K562 (cell line): ENCODE measurements around the gene MAP4. TPM values are rescaled to one million over a fixed set of nuclear protein-coding genes. Genes with fewer than 3 reads are reported as not detected.

Experiments used
- ATAC-seq: fragments of 200-7000 bp; cut with Tn5 transposase; 3 replicates; pipeline ENCODE4 v1.9.1; 2020; ENCODE audit warnings: moderate library complexity
- BruUV-seq: library from RNA; stranded (reverse); fragments of 400-500 nt; replicated peaks from 2 replicates; lab custom pipeline; 2021; lab: Mats Ljungman, UMichigan
- CTCF ChIA-PET: fragments of 300-600 bp; formaldehyde crosslinking; extraction: SDS; loops from one replicate; lab custom pipeline; 2021; ENCODE audit warnings: low intra/inter-chr PET ratio; lab: Yijun Ruan, JAX
- POLR2A ChIA-PET: fragments of 300-600, 350-650 bp; sonication (Branson Sonifier 250); formaldehyde crosslinking; extraction: SDS; loops from one replicate; lab custom pipeline; 2021; ENCODE audit warnings: antibody characterized with exemption, inconsistent platforms; lab: Yijun Ruan, JAX
- DNase-seq, 4 experiments: peaks; one replicate each; pipeline versions ENCODE4 v3.0.0 to v3.0.0-alpha.2; 2011 to 2018; ENCODE audit warnings: low spot score in 3 of 4, mixed read lengths in 3 of 4; ENCODE audit errors: extremely low read depth in 1 of 4
- FAIRE-seq: peaks from 2 replicates; lab custom pipeline; 2011; peaks lifted over from hg19 to GRCh38; lab: Jason Lieb, UNC
- H2AFZ ChIP-seq: 2 replicates; pipeline ENCODE4 v1.6.0; 2011; ENCODE audit warnings: low read depth, low read length, control low read depth, inconsistent platforms
- H3K27ac ChIP-seq: fragments of 200-600 bp; 3 replicates; pipeline ENCODE4 v1.8.0; 2011; ENCODE audit warnings: low read depth, mild to moderate bottlenecking, control low read depth, inconsistent platforms, low read length, moderate library complexity, mixed read lengths; ENCODE audit errors: extremely low read depth
- H3K27me3 ChIP-seq, 2 experiments: fragments of 300-600 bp in 1 of 2; 2 replicates in 1 of 2; 3 replicates in 1 of 2; pipeline versions ENCODE4 v1.6.0 to v1.8.0; 2011; ENCODE audit warnings: inconsistent platforms in 2 of 2, low read length in 2 of 2, mild to moderate bottlenecking in 1 of 2, mixed read lengths in 1 of 2, moderate library complexity in 1 of 2; ENCODE audit not compliant: control insufficient read depth in 2 of 2, insufficient read depth in 2 of 2
- H3K36me3 ChIP-seq: fragments of 300-600 bp; 3 replicates; pipeline ENCODE4 v1.8.0; 2011; ENCODE audit warnings: mild to moderate bottlenecking, low read length, inconsistent platforms; ENCODE audit not compliant: control insufficient read depth, insufficient read depth
- H3K4me1 ChIP-seq, 2 experiments: fragments of 200-600 bp in 1 of 2; replicated peaks in 1 of 2; 2 replicates in 1 of 2; 3 replicates in 1 of 2; pipeline versions ENCODE4 v1.5.1 to v1.8.0; 2011; ENCODE audit warnings: inconsistent platforms in 2 of 2, low read length in 2 of 2, mild to moderate bottlenecking in 1 of 2, mixed read lengths in 1 of 2, moderate library complexity in 1 of 2; ENCODE audit not compliant: control insufficient read depth in 2 of 2, insufficient read depth in 2 of 2
- H3K4me2 ChIP-seq: 2 replicates; pipeline ENCODE4 v1.6.1; 2011; ENCODE audit warnings: low read length, control low read depth, inconsistent platforms, mixed read lengths; ENCODE audit not compliant: insufficient read depth
- H3K4me3 ChIP-seq: fragments of 200-600 bp; sonication (generic), shearing (Covaris generic); 2 replicates; pipeline ENCODE4 v1.5.1; 2016; ENCODE audit warnings: control low read depth, inconsistent platforms
- H3K79me2 ChIP-seq: fragments of 200-600 bp; 3 replicates; pipeline ENCODE4 v1.8.0; 2011; ENCODE audit warnings: low read length, inconsistent platforms; ENCODE audit not compliant: control insufficient read depth, insufficient read depth
- H3K9ac ChIP-seq, 2 experiments: 2 replicates each; pipeline versions ENCODE4 v1.6.0 to v1.6.1; 2011; ENCODE audit warnings: low read depth in 2 of 2, low read length in 2 of 2, control low read depth in 1 of 2, inconsistent platforms in 1 of 2, mild to moderate bottlenecking in 1 of 2, mixed read lengths in 1 of 2; ENCODE audit not compliant: insufficient read depth in 1 of 2
- H3K9me1 ChIP-seq: one replicate; pipeline ENCODE4 v1.6.0; 2011; ENCODE audit warnings: inconsistent platforms, mild to moderate bottlenecking, low read length, moderate library complexity; ENCODE audit not compliant: control insufficient read depth, insufficient read depth
- H3K9me3 ChIP-seq: replicated peaks from 2 replicates; pipeline ENCODE4 v1.5.1; 2011; ENCODE audit warnings: low read depth, low read length, inconsistent platforms; ENCODE audit not compliant: control insufficient read depth, insufficient read depth
- H4K20me1 ChIP-seq: replicated peaks from 2 replicates; pipeline ENCODE4 v1.6.1; 2011; ENCODE audit warnings: low read length, inconsistent platforms, mixed read lengths; ENCODE audit not compliant: control insufficient read depth, insufficient read depth
- ATF3 ChIP-seq, 2 experiments: fragments of 450-650 bp in 1 of 2; sonication (generic) in 1 of 2; formaldehyde crosslinking in 1 of 2; IDR thresholded peaks in 1 of 2; conservative IDR thresholded peaks in 1 of 2; 2 replicates each; pipeline versions ENCODE4 v1.6.1 to v1.8.1; 2016 to 2023; ENCODE audit warnings: mild to moderate bottlenecking in 2 of 2, moderate library complexity in 2 of 2, inconsistent platforms in 1 of 2, missing genetic modification reagents in 1 of 2
- CEBPG ChIP-seq, 3 experiments: fragments of 200-800 bp in 1 of 3; sonication (Bioruptor generic) in 1 of 3; sonication (generic) in 1 of 3; formaldehyde crosslinking in 1 of 3; IDR thresholded peaks in 2 of 3; conservative IDR thresholded peaks in 1 of 3; 2 replicates each; pipeline versions ENCODE4 v1.6.1 to v1.8.0; 2016 to 2022; ENCODE audit warnings: missing compliant biosample characterization in 2 of 3, missing genetic modification characterization in 2 of 3, mild to moderate bottlenecking in 1 of 3, missing genetic modification reagents in 1 of 3
- DMBX1 ChIP-seq: fragments of 250-450 bp; sonication (Bioruptor Pico); IDR thresholded peaks from 2 replicates; pipeline ENCODE4 v1.8.0; 2022; ENCODE audit warnings: inconsistent platforms, mild to moderate bottlenecking, moderate library complexity, borderline replicate concordance
- FOS ChIP-seq: IDR thresholded peaks from 3 replicates; pipeline ENCODE4 v1.6.1; 2011; ENCODE audit not compliant: insufficient read length; ENCODE audit errors: extremely low read depth
- HDGF ChIP-seq: fragments of 450-650 bp; IDR thresholded peaks from 2 replicates; pipeline ENCODE4 v1.6.1; 2016
- PKNOX1 ChIP-seq: fragments of 450-650 bp; IDR thresholded peaks from 2 replicates; pipeline ENCODE4 v1.6.1; 2016
- SMARCA4 ChIP-seq: fragments of 450-650 bp; IDR thresholded peaks from 2 replicates; pipeline ENCODE4 v1.6.1; 2016
- ZKSCAN8 ChIP-seq: fragments of 200-800 bp; sonication (Bioruptor generic); IDR thresholded peaks from 2 replicates; pipeline ENCODE4 v1.6.1; 2016; ENCODE audit warnings: missing genetic modification characterization, missing compliant biosample characterization
- ZNF121 ChIP-seq: sonication (generic); formaldehyde crosslinking; conservative IDR thresholded peaks from 2 replicates; pipeline ENCODE4 v1.8.0; 2022; ENCODE audit warnings: missing genetic modification reagents
- WGBS: fragments of 100-300 bp; shearing (Covaris generic); methylation state at CpG from one replicate; pipeline ENCODE4 v1.1.6; 2016; ENCODE audit warnings: low coverage, mixed read lengths; ENCODE audit not compliant: insufficient coverage; ENCODE audit errors: missing lambda C conversion rate; 5-methylcytosine and 5-hydroxymethylcytosine counted together
- in situ Hi-C: fragments of 300-500 bp; cut with MboI; formaldehyde crosslinking; loops from 4 replicates; pipeline ENCODE4 v1.15.0; 2018; ENCODE audit warnings: inconsistent platforms, mixed read lengths
- intact Hi-C: fragments of 100-400 bp; cut with micrococcal nuclease; formaldehyde crosslinking; loops from 2 replicates; pipeline ENCODE4 v1.14.2; 2022
- polyA plus RNA-seq, 8 experiments: library from polyadenylated mRNA; depleted of rRNA in 4 of 8; stranded (reverse) in 5 of 8; unstranded in 3 of 8; fragments of >200 nt; fragmentation: Nextera tagmentation in 2 of 8; fragmentation: Illumina TruSeq in 1 of 8; extraction: Ambion mirVana in 2 of 8; extraction: Trizol in 1 of 8; gene quantifications; 2 replicates each; pipeline versions ENCODE4 v1.2.1 to v1.2.3, GENCODE V29; 2011 to 2014; ENCODE audit warnings: inconsistent platforms in 1 of 8, missing spikeins in 1 of 8
- total RNA-seq, 7 experiments: library from RNA; depleted of rRNA in 6 of 7; stranded (reverse); fragments of >200 nt in 6 of 7; fragmentation: Illumina TruSeq in 2 of 7; extraction: Trizol in 2 of 7; gene quantifications; 2 replicates each; pipeline versions ENCODE4 v1.2.1 to v1.2.3, GENCODE V29; 2011 to 2021; ENCODE audit warnings: low replicate concordance in 1 of 7
- TF ChIP-seq, protein P1 (sequence below): IDR thresholded peaks from 2 replicates; pipeline ENCODE4 v1.6.1; 2014; ENCODE audit warnings: antibody characterized with exemption

Gene MAP4
- total and polyA plus RNA-seq, 9 of the 15 experiments (the other 6 are each of a cell fraction or from before 2014, with no cell fraction given): 13.3 to 141 (median 36.8) TPM

DNA sequence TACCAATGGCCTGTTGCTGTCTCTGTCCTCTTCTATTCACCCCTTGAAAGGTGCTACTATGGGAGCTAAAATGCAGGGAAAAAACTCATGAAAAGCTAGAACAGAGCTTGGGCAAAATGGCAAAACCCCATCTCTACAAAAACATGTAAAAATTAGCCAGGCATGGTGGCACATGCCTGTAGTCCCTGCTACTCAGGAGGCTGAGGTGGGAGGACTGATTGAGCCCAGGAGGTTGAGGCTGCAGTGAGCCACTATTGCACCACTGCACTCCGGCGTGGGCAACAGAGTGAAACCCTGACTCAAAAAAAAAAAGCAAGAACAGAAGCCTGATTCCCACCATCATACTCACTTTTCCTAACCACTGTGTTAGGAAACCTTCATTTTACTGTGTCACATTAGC lies 1.9 kb downstream of the MAP4 start:
- Histone ChIP-seq H3K9me3 (no peaks in the 10 kb centered on the region), H3K9ac (no peak overlapping the region), H3K79me2 (peaks cover 76% of the 10 kb centered on the region), H3K9me1 (no peaks in the 10 kb centered on the region), H3K27me3 (no peaks in the 10 kb centered on the region), H3K36me3 (peaks cover 4% of the 10 kb centered on the region; the same call in 2 of the 3 replicates), H3K27ac (no peak overlapping the region), H3K4me2 (no peak overlapping the region), H3K4me1 (peaks cover 8 to 40% of the 10 kb centered on the region in 2 experiments; a peak in 3 of 5 replicates), H2AFZ (no peak overlapping the region)
- POLR2A ChIA-PET: interaction anchor here (0.6 to 1.6 kb wide), 5 partner anchors 15 to 1991 kb away, joined by 3 to 5 read pairs (median 4); no protein-coding TSS in a partner anchor
- WGBS: 84% methylated on average over 2 of the region's 2 CpGs
- no peak for FAIRE-seq
- intact Hi-C loops: no loop called here
- BruUV-seq: no TSS peak
- no peak for ATAC-seq
- in situ Hi-C loops: no loop called here
- CTCF ChIA-PET: no interaction called here
- no peak for DNase-seq
- TF ChIP-seq CEBPG (CRISPR knock-in tag; IDR thresholded peaks at IDR 0.05) (no peak), CEBPG (tag; conservative IDR thresholded peaks at IDR 0.05 in 1 of 2, IDR thresholded peaks at IDR 0.05 in 1 of 2) (no peak), ZKSCAN8 (CRISPR knock-in tag) (no peak), HDGF (peak; percentile 39; the same call in 1 of the 2 replicates)
- TF ChIP-seq, all 486 proteins: peak for 1
- H4K20me1 ChIP-seq: no peaks in the 10 kb centered on the region
- no peak overlapping the region for H3K4me3 ChIP-seq

- no peaks in the 10 kb centered on the region for H3K9me3 ChIP-seq
- no peaks in the 10 kb centered on the region for H3K27me3 ChIP-seq
- CTCF ChIA-PET: no interaction called here
- peaks cover 8 to 40% of the 10 kb centered on the region in 2 experiments; a peak in 3 of 5 replicates for H3K4me1 ChIP-seq
- DNase-seq (peak; percentile 37 to 52 (median 42)), FAIRE-seq (no peak), ATAC-seq (peak; percentile 63)
- H3K4me2 ChIP-seq: no peak overlapping the region
- no peak overlapping the region for H3K9ac ChIP-seq
- intact Hi-C loops (no loop called here), in situ Hi-C loops (no loop called here)
- peaks cover 9% of the 10 kb centered on the region; the same call in 2 of the 3 replicates for H3K36me3 ChIP-seq
- no peaks in the 10 kb centered on the region for H3K9me1 ChIP-seq
- 0 out of 3 replicates have a peak overlapping the region, but pooled peaks have one; percentile 4 for H3K27ac ChIP-seq
- no peak overlapping the region for H3K4me3 ChIP-seq
- no peak overlapping the region for H2AFZ ChIP-seq
- H3K79me2 ChIP-seq: peaks cover 70% of the 10 kb centered on the region
- POLR2A ChIA-PET: interaction anchor here (0.6 to 1.6 kb wide), 9 partner anchors 9 to 1992 kb away, joined by 3 to 5 read pairs (median 4); no protein-coding TSS in a partner anchor
- H4K20me1 ChIP-seq: no peaks in the 10 kb centered on the region
- no TSS peak for BruUV-seq
- TF ChIP-seq ZNF121 (no peak), ATF3 (IDR thresholded peaks at IDR 0.05) (peak; percentile 90), ATF3 (CRISPR knock-in tag; conservative IDR thresholded peaks at IDR 0.05) (0 out of 2 replicates have a peak, but pooled peaks have one; percentile 24), PKNOX1 (0 out of 2 replicates have a peak, but pooled peaks have one; percentile 4), FOS (peak; percentile 28), DMBX1 (CRISPR knock-in tag) (no peak), SMARCA4 (peak; percentile 63; the same call in 1 of the 2 replicates)
- TF ChIP-seq, protein P1, sequence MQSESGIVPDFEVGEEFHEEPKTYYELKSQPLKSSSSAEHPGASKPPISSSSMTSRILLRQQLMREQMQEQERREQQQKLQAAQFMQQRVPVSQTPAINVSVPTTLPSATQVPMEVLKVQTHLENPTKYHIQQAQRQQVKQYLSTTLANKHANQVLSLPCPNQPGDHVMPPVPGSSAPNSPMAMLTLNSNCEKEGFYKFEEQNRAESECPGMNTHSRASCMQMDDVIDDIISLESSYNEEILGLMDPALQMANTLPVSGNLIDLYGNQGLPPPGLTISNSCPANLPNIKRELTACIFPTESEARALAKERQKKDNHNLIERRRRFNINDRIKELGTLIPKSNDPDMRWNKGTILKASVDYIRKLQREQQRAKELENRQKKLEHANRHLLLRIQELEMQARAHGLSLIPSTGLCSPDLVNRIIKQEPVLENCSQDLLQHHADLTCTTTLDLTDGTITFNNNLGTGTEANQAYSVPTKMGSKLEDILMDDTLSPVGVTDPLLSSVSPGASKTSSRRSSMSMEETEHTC: no peak
These were observed 2.8 kb downstream of the MAP4 start for GRCh38 chr3:48013288-48013980.
